ENCODE measurements around the gene KIR3DL3.
"Not testable (repeated sequence)": the region's sequence is repeated elsewhere in the genome, so short reads cannot be mapped to it uniquely, and the experiment has no call there.

Gene KIR3DL3

GRCh38 chr19:54729416-54730188 is 5.4 kb downstream of the KIR3DL3 start:
- Histone ChIP-seq H3K79me2 (ENCODE audit: insufficient read depth, low read length) (no peaks in the 10 kb centered on the region), H3K36me3 (ENCODE audit: insufficient read depth, low read length) (no peaks in the 10 kb centered on the region), H4K20me1 (ENCODE audit: insufficient read depth, low read length) (no peaks in the 10 kb centered on the region), H3K4me2 (ENCODE audit: low read length) (no peak overlapping the region), H2AFZ (ENCODE audit: low read length) (no peak overlapping the region), H3K27ac (ENCODE audit: low read depth, low read length, poor library complexity, severe bottlenecking) (no peak overlapping the region), H3K27me3 (ENCODE audit: insufficient read depth, low read length) (no peaks in the 10 kb centered on the region; the same call in 1 of the 2 replicates), H3K9me3 (ENCODE audit: low read length) (no peaks in the 10 kb centered on the region), H3K9me2 (ENCODE audit: low read depth, low read length) (no peaks in the 10 kb centered on the region), H3F3A (ENCODE audit: insufficient read depth, low read length) (no peaks in the 10 kb centered on the region), H3K9ac (ENCODE audit: low read length) (no peak overlapping the region), H3K4me1 (ENCODE audit: insufficient read depth, low read length, severe bottlenecking) (no peaks in the 10 kb centered on the region), H3K4me3 (ENCODE audit: low read depth, low read length, poor library complexity, severe bottlenecking) (no peak overlapping the region)
- TF ChIP-seq EZH2 (IDR thresholded peaks at IDR 0.05; ENCODE audit: borderline replicate concordance, low read length) = no peak
- no peak for TF ChIP-seq CTCF (IDR thresholded peaks at IDR 0.05; ENCODE audit: low read length)

DNA sequence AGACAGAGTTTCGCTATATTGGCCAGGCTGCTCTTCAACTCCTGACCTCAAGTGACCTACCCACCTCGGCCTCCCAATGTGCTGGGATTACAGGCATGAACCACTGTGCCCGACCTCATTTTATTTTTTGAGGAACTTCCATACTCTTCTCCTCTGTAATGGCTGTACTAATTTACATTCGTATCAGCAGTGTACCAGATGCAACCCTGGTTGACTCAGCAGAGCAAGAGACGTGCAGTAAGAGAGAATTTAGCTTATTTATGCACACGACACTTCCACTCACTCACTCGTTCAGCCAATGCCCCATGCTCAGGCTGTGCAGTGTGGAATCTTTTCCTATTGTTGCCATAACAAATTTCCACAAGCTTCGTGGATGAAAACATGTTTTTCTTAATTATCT is 6.9 kb downstream of the KIR3DL3 start:
- TF ChIP-seq EZH2 (IDR thresholded peaks at IDR 0.05; ENCODE audit: borderline replicate concordance, low read length) = no peak
- no peak for TF ChIP-seq CTCF (IDR thresholded peaks at IDR 0.05; ENCODE audit: low read length)
- H3K27ac ChIP-seq (ENCODE audit: low read depth, low read length, poor library complexity, severe bottlenecking) = no peak overlapping the region
- H3K36me3 ChIP-seq (ENCODE audit: insufficient read depth, low read length) = no peaks in the 10 kb centered on the region
- H3K27me3 ChIP-seq (ENCODE audit: insufficient read depth, low read length) = no peaks in the 10 kb centered on the region; the same call in 1 of the 2 replicates
- no peak overlapping the region for H2AFZ ChIP-seq (ENCODE audit: low read length)
- no peaks in the 10 kb centered on the region for H4K20me1 ChIP-seq (ENCODE audit: insufficient read depth, low read length)
- no peak overlapping the region for H3K9ac ChIP-seq (ENCODE audit: low read length)
- no peak overlapping the region for H3K4me2 ChIP-seq (ENCODE audit: low read length)
- H3K4me3 ChIP-seq (ENCODE audit: low read depth, low read length, poor library complexity, severe bottlenecking) = no peak overlapping the region
- no peaks in the 10 kb centered on the region for H3F3A ChIP-seq (ENCODE audit: insufficient read depth, low read length)
- no peaks in the 10 kb centered on the region for H3K79me2 ChIP-seq (ENCODE audit: insufficient read depth, low read length)
- H3K4me1 ChIP-seq (ENCODE audit: insufficient read depth, low read length, severe bottlenecking) = no peaks in the 10 kb centered on the region
- H3K9me3 ChIP-seq (ENCODE audit: low read length) = no peaks in the 10 kb centered on the region
- H3K9me2 ChIP-seq (ENCODE audit: low read depth, low read length) = no peaks in the 10 kb centered on the region

DNA sequence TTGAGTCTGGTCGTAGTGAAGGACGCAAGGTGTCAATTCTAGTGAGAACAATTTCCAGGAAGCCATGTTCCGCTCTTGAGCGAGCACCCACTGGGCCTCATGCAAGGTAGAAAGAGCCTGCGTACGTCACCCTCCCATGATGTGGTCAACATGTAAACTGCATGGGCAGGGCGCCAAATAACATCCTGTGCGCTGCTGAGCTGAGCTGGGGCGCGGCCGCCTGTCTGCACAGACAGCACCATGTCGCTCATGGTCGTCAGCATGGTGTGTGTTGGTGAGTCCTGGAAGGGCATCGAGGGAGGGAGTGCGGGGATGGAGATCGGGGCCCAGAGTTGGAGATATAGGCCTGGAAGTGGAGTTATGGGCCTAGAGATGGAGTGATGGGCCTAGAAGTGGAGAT is 14.1 kb downstream of the KIR3DL3 start, which contains the start of gene KIR2DL3:
Gene KIR2DL3 (plus strand): TSS at position 208 of the 400 bp plus-strand sequence. CDS start 33 bp downstream, at position 241.
- H3K9me3 ChIP-seq (ENCODE audit: low read length); H3K4me2 ChIP-seq (ENCODE audit: low read length); H4K20me1 ChIP-seq (ENCODE audit: insufficient read depth, low read length); H3K27me3 ChIP-seq (ENCODE audit: insufficient read depth, low read length); H2AFZ ChIP-seq (ENCODE audit: low read length); H3K9me2 ChIP-seq (ENCODE audit: low read depth, low read length); H3K79me2 ChIP-seq (ENCODE audit: insufficient read depth, low read length); H3K9ac ChIP-seq (ENCODE audit: low read length); H3K36me3 ChIP-seq (ENCODE audit: insufficient read depth, low read length); H3K27ac ChIP-seq (ENCODE audit: low read depth, low read length, poor library complexity, severe bottlenecking); H3K4me1 ChIP-seq (ENCODE audit: insufficient read depth, low read length, severe bottlenecking); H3K4me3 ChIP-seq (ENCODE audit: low read depth, low read length, poor library complexity, severe bottlenecking); H3F3A ChIP-seq (ENCODE audit: insufficient read depth, low read length): not testable (repeated sequence)

- Histone ChIP-seq H3K9me3 (ENCODE audit: low read length) (no peaks in the 10 kb centered on the region), H3F3A (ENCODE audit: insufficient read depth, low read length) (no peaks in the 10 kb centered on the region), H3K27me3 (ENCODE audit: insufficient read depth, low read length) (no peaks in the 10 kb centered on the region), H3K4me1 (ENCODE audit: insufficient read depth, low read length, severe bottlenecking) (no peaks in the 10 kb centered on the region), H3K9ac (ENCODE audit: low read length) (no peak overlapping the region), H3K4me3 (ENCODE audit: low read depth, low read length, poor library complexity, severe bottlenecking) (no peak overlapping the region), H3K27ac (ENCODE audit: low read depth, low read length, poor library complexity, severe bottlenecking) (no peak overlapping the region), H3K36me3 (ENCODE audit: insufficient read depth, low read length) (no peaks in the 10 kb centered on the region), H3K4me2 (ENCODE audit: low read length) (no peak overlapping the region), H3K79me2 (ENCODE audit: insufficient read depth, low read length) (no peaks in the 10 kb centered on the region), H3K9me2 (ENCODE audit: low read depth, low read length) (no peaks in the 10 kb centered on the region), H4K20me1 (ENCODE audit: insufficient read depth, low read length) (no peaks in the 10 kb centered on the region), H2AFZ (ENCODE audit: low read length) (no peak overlapping the region)
- TF ChIP-seq EZH2 (IDR thresholded peaks at IDR 0.05; ENCODE audit: borderline replicate concordance, low read length) (no peak), CTCF (IDR thresholded peaks at IDR 0.05; ENCODE audit: low read length) (no peak)
Observed at GRCh38 chr19:54738715-54739114, 14.5 kb downstream of the KIR3DL3 start.
